ENCODE measurements around the gene DNM3. TPM values are rescaled to one million over a fixed set of nuclear protein-coding genes. Genes with fewer than 3 reads are reported as not detected.

DNM3 gene
- total and polyA plus RNA-seq, 2 donors (not counting 3 experiments of a cell fraction or from before 2014, with no cell fraction given) = 1.4 to 2.5 TPM

GRCh38 chr1:171833091-171833825 is 8.0 kb upstream of the DNM3 start:
- BruUV-seq (replicated peaks) = no TSS peak
- H3K9me1 ChIP-seq (replicated peaks; ENCODE audit: control insufficient read depth, extremely low read depth, insufficient read depth, low read length) = no peaks in the 10 kb centered on the region
- H2AFZ ChIP-seq (ENCODE audit: low read depth, low read length) = no peak overlapping the region
- dilution Hi-C loops (cut with MboI; ENCODE audit: extremely low pct_ligation_motif_present, low sequenced_read_pairs) (no loop called here), intact Hi-C loops (cut with micrococcal nuclease) (no loop called here)
- H3K27ac ChIP-seq (ENCODE audit: insufficient read depth, low read depth, low read length) = no peak overlapping the region
- H3K4me3 ChIP-seq (replicated peaks in 1 of 3; ENCODE audit: insufficient read depth in 1 of 3, low read depth in 1 of 3, low read length in 3 of 3) = no peak overlapping the region
- H3K9ac ChIP-seq (replicated peaks; ENCODE audit: extremely low read depth, insufficient read depth, low read length) = no peak overlapping the region
- FAIRE-seq (no peak), DNase-seq (ENCODE audit: low read depth, low spot score) (no peak)
- no peaks in the 10 kb centered on the region for H3K36me3 ChIP-seq (ENCODE audit: control insufficient read depth in 2 of 2, extremely low read depth in 1 of 2, insufficient read depth in 2 of 2, low read length in 2 of 2)
- ChIA-PET POLR2A (no interaction called here), CTCF (interaction anchor here (0.6 kb wide), 1 partner anchor 1969 kb away, joined by 3 read pairs; no protein-coding TSS in a partner anchor)
- H3K79me2 ChIP-seq (ENCODE audit: control insufficient read depth, insufficient read depth, low read length) = no peaks in the 10 kb centered on the region
- TF ChIP-seq, protein P1, sequence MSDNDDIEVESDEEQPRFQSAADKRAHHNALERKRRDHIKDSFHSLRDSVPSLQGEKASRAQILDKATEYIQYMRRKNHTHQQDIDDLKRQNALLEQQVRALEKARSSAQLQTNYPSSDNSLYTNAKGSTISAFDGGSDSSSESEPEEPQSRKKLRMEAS (IDR thresholded peaks at IDR 0.05; ENCODE audit: insufficient read depth, insufficient read length) = no peak
- TF ChIP-seq POLR2AphosphoS5 (IDR thresholded peaks at IDR 0.05; ENCODE audit: insufficient read depth, low read depth, low read length) (no peak), MYC (IDR thresholded peaks at IDR 0.05; ENCODE audit: low read depth, low read length) (no peak), POLR2A (IDR thresholded peaks at IDR 0.05; ENCODE audit: low read depth, low read length) (no peak), FOS (IDR thresholded peaks at IDR 0.05; ENCODE audit: borderline replicate concordance, insufficient read depth, low read length) (no peak), GATA2 (IDR thresholded peaks at IDR 0.05; ENCODE audit: insufficient read depth, insufficient read length, low read depth, low read length) (no peak), JUN (IDR thresholded peaks at IDR 0.05; ENCODE audit: borderline replicate concordance, insufficient read depth, insufficient read length, low read depth) (no peak), EZH2 (IDR thresholded peaks at IDR 0.05; ENCODE audit: borderline replicate concordance, low read depth, low read length, severe bottlenecking) (no peak)
- TF ChIP-seq, protein P2, sequence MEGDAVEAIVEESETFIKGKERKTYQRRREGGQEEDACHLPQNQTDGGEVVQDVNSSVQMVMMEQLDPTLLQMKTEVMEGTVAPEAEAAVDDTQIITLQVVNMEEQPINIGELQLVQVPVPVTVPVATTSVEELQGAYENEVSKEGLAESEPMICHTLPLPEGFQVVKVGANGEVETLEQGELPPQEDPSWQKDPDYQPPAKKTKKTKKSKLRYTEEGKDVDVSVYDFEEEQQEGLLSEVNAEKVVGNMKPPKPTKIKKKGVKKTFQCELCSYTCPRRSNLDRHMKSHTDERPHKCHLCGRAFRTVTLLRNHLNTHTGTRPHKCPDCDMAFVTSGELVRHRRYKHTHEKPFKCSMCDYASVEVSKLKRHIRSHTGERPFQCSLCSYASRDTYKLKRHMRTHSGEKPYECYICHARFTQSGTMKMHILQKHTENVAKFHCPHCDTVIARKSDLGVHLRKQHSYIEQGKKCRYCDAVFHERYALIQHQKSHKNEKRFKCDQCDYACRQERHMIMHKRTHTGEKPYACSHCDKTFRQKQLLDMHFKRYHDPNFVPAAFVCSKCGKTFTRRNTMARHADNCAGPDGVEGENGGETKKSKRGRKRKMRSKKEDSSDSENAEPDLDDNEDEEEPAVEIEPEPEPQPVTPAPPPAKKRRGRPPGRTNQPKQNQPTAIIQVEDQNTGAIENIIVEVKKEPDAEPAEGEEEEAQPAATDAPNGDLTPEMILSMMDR (IDR thresholded peaks at IDR 0.05; ENCODE audit: extremely low read depth in 1 of 2, insufficient read depth in 1 of 2, low read depth in 1 of 2, low read length in 2 of 2) = no peak
- H3K27me3 ChIP-seq (ENCODE audit: control insufficient read depth in 2 of 2, insufficient read depth in 2 of 2, low read length in 2 of 2) = peaks cover 0 to 2% of the 10 kb centered on the region in 2 experiments
- no peak overlapping the region for H3K4me2 ChIP-seq (ENCODE audit: insufficient read depth, low read length)
- no peaks in the 10 kb centered on the region for H3K9me3 ChIP-seq (replicated peaks; ENCODE audit: control insufficient read depth, insufficient read depth, low read length)
- no peaks in the 10 kb centered on the region for H4K20me1 ChIP-seq (replicated peaks; ENCODE audit: control insufficient read depth, extremely low read depth, insufficient read depth, low read length)
- H3K4me1 ChIP-seq (ENCODE audit: control insufficient read depth, extremely low read depth, insufficient read depth, low read length) = no peaks in the 10 kb centered on the region
